ENCODE measurements around the gene KIF3A.

KIF3A gene

DNA sequence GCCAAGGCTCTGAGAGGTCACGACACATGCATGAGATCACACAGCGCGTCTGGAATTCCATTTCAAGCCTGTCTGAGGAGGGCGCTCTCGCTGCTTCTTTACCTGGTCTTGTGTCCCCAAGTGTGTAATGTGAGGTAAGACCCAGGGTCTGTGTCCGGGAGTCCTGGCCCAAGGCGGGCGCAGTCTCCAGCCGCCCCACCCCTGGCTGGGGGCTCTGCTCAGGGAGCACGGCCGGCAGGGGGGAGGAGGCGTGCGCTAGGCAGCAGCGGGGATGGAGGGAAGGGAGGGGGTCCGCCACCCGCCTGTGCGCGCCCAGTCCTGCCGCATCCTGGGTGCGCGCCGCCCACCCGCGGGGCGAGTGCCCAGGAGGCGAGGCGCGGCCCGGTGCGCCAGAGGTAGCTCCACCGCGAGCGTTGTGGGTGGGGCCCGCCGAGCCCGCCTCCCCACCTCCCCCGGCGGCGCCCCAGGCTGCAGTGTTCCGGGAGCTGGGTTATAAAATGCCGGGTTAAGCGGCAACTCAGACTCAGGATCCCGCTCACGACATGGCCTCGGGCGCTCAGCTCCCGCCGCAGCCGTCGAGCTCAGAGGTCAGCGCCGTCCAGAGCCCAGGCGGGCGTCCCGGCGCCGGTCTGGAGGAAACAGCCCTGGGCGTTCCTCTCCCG, 9.7 kb upstream of the KIF3A start, which contains the start of gene CCNI2:
CCNI2 (plus strand) TSS at position 473 of the 662 bp plus-strand sequence; CDS start at position 543, 70 bp downstream.
- in situ Hi-C loops (cut with MboI; ENCODE audit: low sequenced_read_pairs, unreplicated experiment), result no loop called here
- DNase-seq (ENCODE audit: low spot score), result peak; percentile 77
- TF ChIP-seq CTCF (IDR thresholded peaks at IDR 0.05; ENCODE audit: borderline replicate concordance, control extremely low read depth, extremely low read depth, insufficient read depth, missing control alignments), result peak; percentile 38

- TF ChIP-seq CTCF (IDR thresholded peaks at IDR 0.05; ENCODE audit: borderline replicate concordance, control extremely low read depth, extremely low read depth, insufficient read depth, missing control alignments), result no peak
- DNase-seq (ENCODE audit: low spot score), result no peak
- in situ Hi-C loops (cut with MboI; ENCODE audit: low sequenced_read_pairs, unreplicated experiment), result no loop called here
These were observed 9.2 kb upstream of the KIF3A start for GRCh38 chr5:132746592-132746953.

DNA sequence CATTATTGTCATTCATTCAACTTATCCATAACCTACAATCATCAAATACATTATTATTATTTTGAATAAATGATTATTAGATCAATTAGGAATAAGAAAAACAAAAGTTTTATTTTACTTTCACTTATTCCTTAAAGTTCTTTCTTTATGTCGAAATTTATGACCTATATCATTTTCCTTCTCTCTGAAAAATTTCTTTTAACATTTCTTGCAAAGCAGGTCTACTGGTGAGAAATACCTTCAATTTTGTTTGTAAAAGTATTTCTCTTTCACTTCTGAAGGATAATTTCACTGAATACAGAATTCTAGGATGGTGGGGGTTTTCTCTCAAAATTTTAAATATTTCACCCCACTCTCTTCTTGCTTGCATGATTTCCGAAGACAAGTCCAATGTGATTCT, 7.3 kb upstream of the KIF3A start:
- TF ChIP-seq CTCF (IDR thresholded peaks at IDR 0.05; ENCODE audit: borderline replicate concordance, control extremely low read depth, extremely low read depth, insufficient read depth, missing control alignments), result no peak
- DNase-seq (ENCODE audit: low spot score), result no peak
- in situ Hi-C loops (cut with MboI; ENCODE audit: low sequenced_read_pairs, unreplicated experiment), result no loop called here

DNA sequence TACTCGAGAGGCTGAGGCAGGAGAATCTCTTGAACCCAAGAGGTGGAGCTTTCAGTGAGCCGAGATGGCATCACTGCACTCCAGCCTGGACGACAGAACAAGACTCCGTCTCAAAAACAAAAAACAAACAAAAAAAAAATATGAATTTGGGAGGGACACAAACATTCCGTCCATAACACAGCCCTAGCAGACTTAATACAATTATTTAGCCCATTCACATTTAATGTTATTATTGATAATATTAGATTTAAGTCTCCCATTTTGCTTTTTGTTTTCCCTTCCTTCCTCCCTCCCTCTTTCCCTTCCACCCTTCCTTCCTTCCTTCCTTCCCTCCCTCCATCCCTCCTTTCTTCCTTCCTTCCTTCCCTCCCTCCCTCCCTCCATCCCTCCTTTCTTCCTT, 5.3 kb upstream of the KIF3A start:
- no peak for TF ChIP-seq CTCF (IDR thresholded peaks at IDR 0.05; ENCODE audit: borderline replicate concordance, control extremely low read depth, extremely low read depth, insufficient read depth, missing control alignments)
- in situ Hi-C loops (cut with MboI; ENCODE audit: low sequenced_read_pairs, unreplicated experiment), result no loop called here
- no peak for DNase-seq (ENCODE audit: low spot score)

GRCh38 chr5:132742158-132742557, 4.8 kb upstream of the KIF3A start:
- no peak for TF ChIP-seq CTCF (IDR thresholded peaks at IDR 0.05; ENCODE audit: borderline replicate concordance, control extremely low read depth, extremely low read depth, insufficient read depth, missing control alignments)
- in situ Hi-C loops (cut with MboI; ENCODE audit: low sequenced_read_pairs, unreplicated experiment), result no loop called here
- no peak for DNase-seq (ENCODE audit: low spot score)

GRCh38 chr5:132739232-132739631, 1.9 kb upstream of the KIF3A start:
- DNase-seq (ENCODE audit: low spot score), result no peak
- in situ Hi-C loops (cut with MboI; ENCODE audit: low sequenced_read_pairs, unreplicated experiment), result no loop called here
- no peak for TF ChIP-seq CTCF (IDR thresholded peaks at IDR 0.05; ENCODE audit: borderline replicate concordance, control extremely low read depth, extremely low read depth, insufficient read depth, missing control alignments)

Measured in GM13976 (cell line).